DND-41 (cell line): Measurements from ENCODE around the gene TSEN15.
A peak's percentile ranks its signal among the peaks of the same experiment; 100 is the strongest.

Experiments used
- CTCF ChIP-seq: IDR thresholded peaks from 2 replicates; pipeline ENCODE4 v1.5.1; 2012; ENCODE audit warnings: borderline replicate concordance, low read length, moderate library complexity, mild to moderate bottlenecking; ENCODE audit not compliant: poor library complexity, severe bottlenecking; ENCODE audit errors: extremely low read depth
- EZH2 ChIP-seq: IDR thresholded peaks from 3 replicates; pipeline ENCODE4 v1.6.1; 2012; ENCODE audit warnings: borderline replicate concordance, low read depth, mild to moderate bottlenecking, moderate library complexity, low read length, inconsistent platforms; ENCODE audit not compliant: severe bottlenecking

GRCh38 chr1:184075055-184076029 is 23.8 kb downstream of the TSEN15 start:
- peak; percentile 56 for TF ChIP-seq CTCF
- TF ChIP-seq EZH2, result no peak
